Right renal cortex interstitium (tissue), 3 donors: Measurements from ENCODE around the gene GNAL. TPM values are rescaled to one million over a fixed set of nuclear protein-coding genes. Genes with fewer than 3 reads are reported as not detected.

ENCODE experiments used
- DNase-seq, 3 donors: peaks; one replicate each; pipeline ENCODE4 v3.0.0-alpha.2; 2013; ENCODE audit warnings: low read depth in 3 of 3, low spot score in 2 of 3
- polyA plus RNA-seq, 3 donors: library from polyadenylated mRNA; unstranded; fragments of 120-200 nt; gene quantifications; one replicate each; pipeline ENCODE4 v1.2.1, GENCODE V29; 2013; ENCODE audit not compliant: insufficient read length in 3 of 3

Gene GNAL
- polyA plus RNA-seq, 3 donors = 3.8 to 5.9 (median 3.9) TPM

DNA sequence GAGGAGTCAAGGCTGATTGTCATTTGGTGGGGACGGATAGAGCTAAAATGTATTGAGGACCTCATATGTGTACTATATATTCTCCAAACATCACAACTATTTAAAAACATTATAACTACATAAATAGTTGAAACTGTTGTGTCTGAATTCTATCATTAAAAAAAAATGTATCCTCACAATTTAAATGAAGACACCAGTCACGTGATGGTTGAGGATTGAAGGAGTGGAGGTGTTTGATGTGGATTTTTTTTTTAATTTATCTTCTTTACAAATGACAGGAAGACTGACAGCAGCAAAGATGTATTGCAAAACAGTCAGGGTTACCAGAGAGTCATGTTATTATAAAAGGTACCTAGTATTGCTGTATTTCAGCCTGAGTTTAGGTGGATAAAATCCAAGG, 30.0 kb downstream of the GNAL start:
- DNase-seq = no peak

GRCh38 chr18:11719621-11720020, 30.6 kb downstream of the GNAL start:
- DNase-seq = no peak

GRCh38 chr18:11721720-11722119, 32.7 kb downstream of the GNAL start:
- no peak for DNase-seq

- no peak for DNase-seq
Measured at GRCh38 chr18:11724781-11725180, 35.7 kb downstream of the GNAL start.

DNA sequence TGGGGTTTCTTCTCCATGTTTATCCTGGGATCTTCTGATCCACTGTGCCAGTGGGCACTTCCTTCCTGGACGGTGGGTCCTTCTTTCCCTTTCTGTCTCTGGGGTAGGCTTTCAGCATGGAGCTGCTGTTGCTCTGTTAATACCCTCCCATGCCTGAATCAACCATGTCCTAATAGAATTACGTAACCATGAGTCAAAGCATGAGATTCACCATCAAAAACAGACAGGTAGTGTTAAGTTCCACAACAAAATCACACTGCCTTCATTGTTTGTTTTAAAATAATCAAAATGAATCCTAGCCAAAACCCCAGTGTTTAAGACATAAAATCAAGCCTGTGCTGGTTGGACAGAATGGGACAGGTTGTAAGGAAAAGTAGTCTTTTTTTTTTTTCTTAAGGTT, 37.5 kb downstream of the GNAL start:
- DNase-seq = no peak

DNA sequence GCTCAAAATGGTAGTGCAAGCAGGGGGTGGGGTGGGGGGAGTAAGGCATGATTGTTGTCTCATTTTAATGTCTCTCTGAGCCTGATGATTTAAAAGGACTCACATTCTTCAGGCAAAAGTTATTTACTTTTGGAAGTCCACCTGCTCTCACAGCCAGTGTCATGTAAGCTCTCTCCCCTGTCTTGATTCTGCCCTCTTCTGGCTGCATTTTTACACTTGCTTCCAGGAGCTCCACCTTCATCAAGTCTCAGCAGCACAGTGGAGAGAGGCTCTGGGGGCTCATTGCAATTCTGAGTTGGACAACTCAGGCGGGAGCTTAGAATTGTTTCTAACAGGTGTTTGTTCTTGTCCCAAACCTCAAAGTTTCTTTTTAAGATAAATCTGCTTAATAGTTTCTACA, 39.2 kb downstream of the GNAL start:
- no peak for DNase-seq

DNA sequence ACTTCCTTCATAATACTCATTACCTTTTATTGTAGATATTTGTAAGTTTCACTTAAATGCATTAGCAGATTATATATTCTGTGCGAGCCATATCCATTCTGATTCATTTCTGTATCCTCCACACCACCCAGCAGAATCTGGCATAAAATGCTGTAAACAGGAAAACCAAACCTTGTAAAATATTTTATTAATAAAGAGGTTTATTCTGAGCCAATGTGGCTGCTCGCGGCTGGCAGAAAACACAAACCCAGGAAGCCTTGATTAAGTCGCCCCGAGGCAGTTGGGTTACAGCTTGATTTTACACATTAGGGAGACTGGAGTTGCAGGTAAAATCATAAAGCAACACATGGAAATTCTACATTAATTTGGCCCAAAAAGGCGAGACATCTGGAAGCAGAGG, 40.5 kb downstream of the GNAL start:
- DNase-seq = no peak

DNA sequence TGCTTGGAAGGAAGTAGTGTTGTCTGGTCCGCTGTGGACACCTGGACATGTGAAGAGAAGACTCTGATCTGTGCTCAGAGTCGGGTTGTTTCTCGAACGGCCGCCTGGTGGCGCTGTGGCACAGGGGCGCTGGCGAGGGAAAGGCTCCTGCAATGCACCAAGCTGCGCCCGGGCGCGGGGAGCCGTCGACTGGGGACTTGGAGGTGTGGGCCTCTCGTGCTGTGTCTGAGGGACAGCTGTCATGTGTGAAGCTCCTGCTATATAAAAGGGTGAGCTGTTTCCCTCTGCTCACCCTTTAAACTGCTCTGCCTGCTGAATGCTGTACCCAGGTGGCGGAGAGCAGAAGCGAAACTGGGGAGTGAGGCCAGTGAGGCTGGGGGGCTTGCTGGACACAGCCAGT, 44.0 kb downstream of the GNAL start:
- DNase-seq = peak in 2 of 3 donors; percentile 34 to 36

GRCh38 chr18:11736656-11737055, 47.6 kb downstream of the GNAL start:
- no peak for DNase-seq

DNA sequence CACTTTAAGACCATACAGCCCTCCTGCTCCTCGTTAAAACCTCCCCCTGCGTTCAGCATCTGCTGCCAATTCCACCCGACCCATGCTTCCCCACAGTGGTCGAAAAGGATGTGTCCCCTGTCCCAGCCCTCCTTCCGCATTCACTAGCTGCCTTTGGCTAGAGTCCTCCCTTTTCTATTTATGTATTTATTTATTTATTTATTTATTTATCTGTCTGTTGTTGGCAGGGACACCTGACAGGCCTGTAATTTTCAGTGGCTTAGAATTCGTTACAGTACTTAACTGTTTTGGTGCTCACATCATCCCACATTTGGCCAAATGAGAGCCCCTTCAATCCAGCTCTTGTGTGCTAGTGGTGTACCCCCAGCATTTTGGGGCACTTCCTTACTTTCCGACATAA, 50.8 kb downstream of the GNAL start:
- no peak for DNase-seq

GRCh38 chr18:11740461-11740860, 51.4 kb downstream of the GNAL start:
- no peak for DNase-seq

DNA sequence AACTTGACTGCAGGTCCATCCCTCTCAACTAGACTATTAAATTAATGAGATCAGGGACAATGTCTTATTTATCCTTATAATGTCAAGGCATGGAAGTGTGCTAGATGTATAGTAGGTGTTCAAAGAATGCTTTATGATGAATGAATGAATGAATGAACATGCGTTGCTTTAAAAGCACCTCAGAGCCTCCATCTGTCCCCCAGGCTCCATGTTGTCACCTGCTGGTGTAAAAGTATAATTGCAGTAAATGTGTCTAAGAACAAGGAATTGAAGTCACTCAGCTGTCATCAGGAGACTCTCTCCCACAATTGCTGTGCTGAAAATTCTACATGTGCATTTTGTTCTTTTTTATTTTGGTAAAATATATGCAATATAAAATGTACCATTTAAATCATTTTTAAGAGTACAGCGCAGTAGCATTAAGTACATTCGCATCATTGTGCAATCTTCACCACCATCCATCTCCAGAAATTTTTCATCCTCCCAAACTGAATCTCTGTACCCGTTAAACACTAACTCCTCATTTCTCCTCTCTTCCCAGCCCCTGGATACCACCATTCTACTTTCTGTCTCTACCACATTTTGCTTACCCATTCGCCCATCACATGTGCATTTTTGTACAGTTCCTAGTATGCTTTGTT, 52.6 kb downstream of the GNAL start:
- no peak for DNase-seq

- DNase-seq = no peak
Measured at GRCh38 chr18:11745521-11745920, 56.5 kb downstream of the GNAL start.

DNA sequence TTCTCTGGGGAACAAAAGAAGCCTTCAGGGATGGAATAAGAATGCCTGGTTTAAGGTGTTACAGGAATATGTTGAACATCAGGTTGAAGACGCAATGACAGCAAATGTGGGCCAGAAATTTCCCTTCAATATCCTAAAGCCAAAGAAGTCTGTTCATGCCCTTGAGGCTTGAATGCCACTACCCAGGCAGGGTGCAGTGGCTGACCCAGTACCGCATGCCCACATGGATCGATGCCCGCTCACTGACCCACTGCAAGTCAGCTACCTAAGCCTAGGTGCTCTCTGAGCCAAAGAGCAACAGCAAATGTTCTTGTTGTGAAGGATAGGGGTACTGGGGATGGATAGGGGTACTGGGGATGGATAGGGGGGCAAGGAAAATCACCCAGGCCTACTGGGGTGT, 58.2 kb downstream of the GNAL start:
- DNase-seq = no peak

GRCh38 chr18:11747731-11748130, 58.7 kb downstream of the GNAL start:
- no peak for DNase-seq

DNA sequence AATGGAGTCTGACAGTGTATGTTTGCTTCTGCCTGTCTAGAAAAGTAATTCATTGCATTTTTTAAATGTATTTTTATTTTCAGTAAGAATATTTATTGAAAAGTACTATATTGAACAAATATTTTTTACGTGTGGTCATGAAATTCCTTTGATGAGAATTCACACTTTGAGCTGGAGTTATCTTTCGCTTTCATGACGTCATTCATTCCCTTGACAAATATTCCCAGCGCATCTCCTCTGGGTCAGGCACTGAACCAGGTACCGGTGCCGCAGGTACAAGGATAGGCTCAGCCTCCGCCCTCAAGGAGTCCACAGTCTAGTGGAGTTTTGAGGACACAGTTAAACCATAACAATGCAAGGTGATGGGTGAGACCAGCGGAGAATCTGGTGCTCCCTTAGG, 60.2 kb downstream of the GNAL start:
- no peak for DNase-seq

DNA sequence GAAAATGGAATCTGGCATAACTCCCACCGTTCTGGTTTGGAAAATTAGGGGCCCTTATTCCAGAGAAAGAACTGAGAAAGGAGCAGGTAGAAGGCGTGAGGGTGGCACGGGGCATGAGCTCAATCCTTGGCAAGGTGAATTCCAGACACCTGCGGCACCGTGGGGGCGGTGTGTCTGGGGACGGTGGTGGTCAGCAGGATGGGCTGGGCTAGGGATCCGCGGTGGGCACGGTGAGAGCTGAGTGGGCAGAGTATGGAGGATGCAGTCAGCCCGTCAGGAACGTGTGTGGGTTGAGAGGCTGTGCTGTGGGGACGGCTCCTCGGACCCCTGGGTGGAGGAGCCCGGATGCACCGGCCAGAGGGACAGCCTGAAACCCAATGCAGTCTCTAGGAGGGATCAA, 61.1 kb downstream of the GNAL start:
- no peak for DNase-seq

DNA sequence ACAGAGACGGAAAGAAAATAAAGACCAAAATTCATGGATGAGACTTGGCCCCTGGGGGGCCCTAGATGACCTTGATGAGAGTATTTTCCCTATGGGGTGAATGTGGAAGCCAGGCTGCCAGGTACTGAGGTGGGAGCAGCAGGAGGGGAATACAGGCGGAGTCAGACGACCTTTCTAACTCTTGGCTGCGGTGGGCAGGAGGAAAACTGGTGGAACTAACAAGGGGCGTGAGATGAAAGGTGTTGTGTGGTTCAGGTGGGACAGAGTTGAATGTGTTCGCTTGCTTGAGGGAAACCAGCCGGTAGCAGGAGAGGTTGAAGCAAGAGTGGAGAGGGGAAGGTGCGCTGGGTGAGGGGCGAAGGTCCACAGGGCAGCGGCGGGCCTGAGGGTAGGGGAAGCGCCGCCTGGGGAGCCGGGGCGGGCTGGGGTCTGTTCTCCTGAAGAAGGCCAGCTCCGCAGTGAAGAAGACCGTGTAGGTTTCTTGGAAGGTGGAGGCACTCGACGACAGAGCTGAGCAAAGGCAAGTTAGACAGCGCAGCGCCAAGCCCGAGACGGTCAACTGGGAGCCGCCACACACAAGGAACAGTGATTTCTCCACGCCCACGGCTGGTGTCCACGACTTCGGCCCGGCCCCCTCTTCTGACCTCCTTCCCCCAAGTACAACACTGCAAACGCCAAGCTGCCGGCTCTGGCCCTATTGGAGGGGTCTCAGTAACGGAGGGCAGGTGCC, 61.7 kb downstream of the GNAL start:
- DNase-seq = no peak

DNA sequence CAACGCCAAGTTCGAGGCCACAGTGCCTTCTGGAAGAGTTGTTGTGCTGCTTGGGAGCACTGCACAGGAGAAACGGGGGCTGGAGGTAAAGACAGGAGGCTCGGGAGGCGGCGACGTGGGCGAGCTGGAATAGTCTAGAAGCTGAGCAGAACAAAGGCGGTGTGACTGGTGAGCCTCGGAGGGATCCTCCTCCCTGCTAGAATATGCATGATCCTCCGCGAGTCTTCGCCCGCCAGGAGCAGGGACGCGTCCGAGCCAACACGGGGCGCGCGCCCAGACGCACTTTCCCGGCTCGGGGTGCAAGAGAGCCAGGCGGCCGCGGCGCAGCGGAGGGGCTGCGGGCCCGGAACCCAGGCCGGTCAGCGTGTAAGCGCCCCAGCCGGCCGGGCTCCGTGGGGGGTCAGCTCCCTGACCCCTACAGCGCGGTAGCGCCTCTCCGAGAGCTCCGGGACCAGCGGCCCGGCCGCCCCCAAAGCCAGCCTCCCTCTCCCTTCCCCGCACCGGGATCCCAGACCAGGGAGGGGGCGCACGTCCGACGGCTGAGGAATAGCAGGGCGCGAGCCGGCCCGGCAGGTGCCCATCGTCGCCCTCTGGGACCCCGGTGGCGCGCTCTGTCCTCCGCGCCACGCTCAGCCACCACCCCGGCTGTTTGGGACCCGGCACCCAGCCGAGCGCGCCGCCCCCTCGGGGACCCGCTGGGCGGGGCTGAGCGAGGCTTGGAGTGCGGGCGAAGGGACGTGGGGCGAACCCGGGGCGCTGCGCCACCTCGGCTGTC, 62.5 kb downstream of the GNAL start:
- no peak for DNase-seq

DNA sequence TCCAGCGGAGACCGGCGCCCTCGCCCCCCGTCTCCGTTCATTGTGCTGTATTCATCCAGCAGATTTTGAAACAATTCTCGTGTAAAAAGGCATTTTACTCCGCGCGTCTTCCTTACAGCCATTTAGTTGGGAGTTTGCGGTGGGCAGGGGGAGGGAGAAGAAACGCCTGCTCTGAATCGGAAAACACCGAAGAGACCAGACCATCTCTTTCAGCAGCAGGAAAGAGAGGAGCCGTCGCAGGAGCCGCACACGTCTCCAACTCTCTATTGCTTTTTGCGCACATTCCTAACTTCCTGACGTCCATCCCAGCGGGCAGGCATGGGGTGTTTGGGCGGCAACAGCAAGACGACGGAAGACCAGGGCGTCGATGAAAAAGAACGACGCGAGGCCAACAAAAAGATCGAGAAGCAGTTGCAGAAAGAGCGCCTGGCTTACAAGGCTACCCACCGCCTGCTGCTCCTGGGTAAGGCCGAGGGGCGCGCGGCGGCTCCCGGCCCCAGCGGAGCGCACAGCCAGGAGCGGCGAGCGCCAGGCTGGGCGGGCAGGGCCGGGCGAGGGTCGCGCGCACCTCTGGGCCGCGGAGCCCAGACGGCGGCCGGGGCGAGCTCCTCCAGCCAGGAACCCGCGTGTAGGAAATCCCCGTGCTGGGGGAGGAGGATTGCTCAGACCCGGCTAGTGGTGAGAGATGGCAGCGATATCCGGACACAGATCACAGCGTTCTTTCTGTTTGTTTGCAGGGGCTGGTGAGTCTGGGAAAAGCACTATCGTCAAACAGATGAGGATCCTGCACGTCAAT, 63.2 kb downstream of the GNAL start:
- DNase-seq = no peak

- DNase-seq = no peak
Measured at GRCh38 chr18:11754979-11755378, 65.9 kb downstream of the GNAL start.
